Keratinocyte (primary cell): ENCODE data around the gene GRIK4. TPM values are rescaled to one million over a fixed set of nuclear protein-coding genes. Genes with fewer than 3 reads are reported as not detected.

Experiments
- DNase-seq: peaks from one replicate; pipeline ENCODE4 v3.0.0-alpha.2; 2011; ENCODE audit warnings: low read depth, missing footprints, low spot score
- FAIRE-seq: peaks from 2 replicates; lab custom pipeline; 2011; peaks lifted over from hg19 to GRCh38; lab: Jason Lieb, UNC
- H2AFZ ChIP-seq: 2 replicates; pipeline ENCODE4 v1.6.0; 2012; ENCODE audit warnings: low read length, control low read depth, inconsistent platforms; ENCODE audit not compliant: control insufficient read depth
- H3K27ac ChIP-seq: 2 replicates; pipeline ENCODE4 v1.5.1; 2011; ENCODE audit warnings: low read length; ENCODE audit not compliant: control insufficient read depth, insufficient read depth
- H3K27me3 ChIP-seq: 3 replicates; pipeline ENCODE4 v1.6.0; 2011; ENCODE audit warnings: low read length; ENCODE audit not compliant: control insufficient read depth, insufficient read depth; ENCODE audit errors: extremely low read depth
- H3K36me3 ChIP-seq, 2 experiments: 2 replicates in 1 of 2; 3 replicates in 1 of 2; pipeline ENCODE4 v1.5.1; 2011; ENCODE audit warnings: low read length in 2 of 2, mild to moderate bottlenecking in 1 of 2; ENCODE audit not compliant: control insufficient read depth in 2 of 2, insufficient read depth in 2 of 2; ENCODE audit errors: extremely low read depth in 1 of 2
- H3K4me1 ChIP-seq: 3 replicates; pipeline ENCODE4 v1.5.1; 2011; ENCODE audit warnings: low read length; ENCODE audit not compliant: control insufficient read depth, insufficient read depth; ENCODE audit errors: extremely low read depth
- H3K4me2 ChIP-seq: 3 replicates; pipeline ENCODE4 v1.6.0; 2011; ENCODE audit warnings: low read depth, low read length; ENCODE audit not compliant: control insufficient read depth, insufficient read depth; ENCODE audit errors: extremely low read depth
- H3K4me3 ChIP-seq, 3 experiments: fragments of 200-600 bp in 1 of 3; sonication (generic) in 1 of 3; 2 replicates in 2 of 3; 3 replicates in 1 of 3; pipeline ENCODE4 v1.5.1; 2011 to 2016; ENCODE audit warnings: low read length in 3 of 3, mild to moderate bottlenecking in 3 of 3, control low read depth in 2 of 3, inconsistent platforms in 1 of 3, low read depth in 1 of 3, mixed read lengths in 1 of 3, mixed run types in 1 of 3, moderate library complexity in 1 of 3; ENCODE audit not compliant: control insufficient read depth in 2 of 3, insufficient read depth in 2 of 3; ENCODE audit errors: extremely low read depth in 1 of 3
- H3K79me2 ChIP-seq: 2 replicates; pipeline ENCODE4 v1.6.0; 2012; ENCODE audit warnings: low read length; ENCODE audit not compliant: control insufficient read depth, insufficient read depth
- H3K9ac ChIP-seq: 3 replicates; pipeline ENCODE4 v1.6.0; 2011; ENCODE audit warnings: low read length; ENCODE audit not compliant: control insufficient read depth, insufficient read depth; ENCODE audit errors: extremely low read depth
- H3K9me1 ChIP-seq: 3 replicates; pipeline ENCODE4 v1.6.0; 2011; ENCODE audit warnings: low read length; ENCODE audit not compliant: control insufficient read depth, insufficient read depth; ENCODE audit errors: extremely low read depth
- H3K9me3 ChIP-seq: 2 replicates; pipeline ENCODE4 v1.5.1; 2012; ENCODE audit warnings: low read depth, low read length; ENCODE audit not compliant: control insufficient read depth
- H4K20me1 ChIP-seq: 3 replicates; pipeline ENCODE4 v1.6.0; 2011; ENCODE audit warnings: low read length; ENCODE audit not compliant: control insufficient read depth, insufficient read depth; ENCODE audit errors: extremely low read depth
- EZH2 ChIP-seq: IDR thresholded peaks from one replicate; pipeline ENCODE4 v1.6.1; 2012; ENCODE audit warnings: inconsistent platforms, mild to moderate bottlenecking, low read length, moderate library complexity
- dilution Hi-C: fragments of 300-500 bp; cut with MboI; formaldehyde crosslinking; loops from one replicate; pipeline ENCODE4 v1.7.0; 2020; ENCODE audit warnings: low sequenced_read_pairs; ENCODE audit not compliant: extremely low pct_ligation_motif_present
- polyA plus RNA-seq, 5 experiments: library from polyadenylated mRNA; depleted of rRNA in 3 of 5; stranded (reverse) in 3 of 5; stranded (forward) in 1 of 5; unstranded in 1 of 5; fragments of >200 nt; gene quantifications; 1 replicate in 1 of 5; 2 replicates in 3 of 5; 3 replicates in 1 of 5; pipeline versions ENCODE4 v1.2.1 to v1.2.3, GENCODE V29; 2011 to 2012; ENCODE audit warnings: missing spikeins in 2 of 5, low read depth in 1 of 5, low replicate concordance in 1 of 5
- TF ChIP-seq, protein P1 (sequence below), 3 experiments: IDR thresholded peaks in 1 of 3; conservative IDR thresholded peaks in 1 of 3; optimal IDR thresholded peaks in 1 of 3; 2 replicates in 2 of 3; 3 replicates in 1 of 3; pipeline versions ENCODE3 to v1.5.1; 2011; ENCODE audit warnings: low read length in 3 of 3, mild to moderate bottlenecking in 3 of 3, moderate library complexity in 2 of 3, control low read depth in 1 of 3, inconsistent platforms in 1 of 3; ENCODE audit not compliant: insufficient read depth in 2 of 3; ENCODE audit errors: extremely low read depth in 1 of 3

Gene GRIK4
- polyA plus RNA-seq, 1 donor (not counting 4 experiments of a cell fraction or from before 2014, with no cell fraction given) = not detected

DNA sequence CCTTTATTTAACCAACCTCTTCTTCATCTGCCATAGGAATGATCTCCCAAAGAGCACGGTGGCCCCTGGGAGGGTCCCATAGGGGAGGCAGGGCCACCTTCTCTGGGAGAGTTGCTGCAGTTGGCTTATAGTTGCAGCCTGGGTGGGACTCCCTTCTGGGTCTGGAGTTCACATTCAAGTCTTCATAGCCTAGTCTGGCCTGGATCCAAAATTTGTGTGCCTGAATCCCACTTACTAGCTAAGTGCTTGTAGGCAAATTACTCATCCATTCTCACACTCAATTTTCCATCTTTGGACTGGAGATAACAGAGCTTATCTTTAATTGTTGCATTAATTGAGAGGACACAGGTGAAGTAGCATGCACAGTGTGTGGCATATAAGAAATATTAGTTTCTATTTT is 163.6 kb downstream of the GRIK4 start:
- Histone ChIP-seq H4K20me1 (no peaks in the 10 kb centered on the region), H3K4me1 (no peaks in the 10 kb centered on the region), H3K9ac (no peak overlapping the region), H3K4me3 (no peak overlapping the region), H3K27ac (no peak overlapping the region), H3K27me3 (peaks cover 4% of the 10 kb centered on the region), H3K9me3 (no peaks in the 10 kb centered on the region), H3K79me2 (no peaks in the 10 kb centered on the region), H3K36me3 (no peaks in the 10 kb centered on the region), H2AFZ (no peak overlapping the region), H3K9me1 (no peaks in the 10 kb centered on the region), H3K4me2 (no peak overlapping the region)
- dilution Hi-C loops = no loop called here
- no peak for FAIRE-seq
- no peak for DNase-seq
- TF ChIP-seq EZH2 = no peak
- TF ChIP-seq, protein P1, sequence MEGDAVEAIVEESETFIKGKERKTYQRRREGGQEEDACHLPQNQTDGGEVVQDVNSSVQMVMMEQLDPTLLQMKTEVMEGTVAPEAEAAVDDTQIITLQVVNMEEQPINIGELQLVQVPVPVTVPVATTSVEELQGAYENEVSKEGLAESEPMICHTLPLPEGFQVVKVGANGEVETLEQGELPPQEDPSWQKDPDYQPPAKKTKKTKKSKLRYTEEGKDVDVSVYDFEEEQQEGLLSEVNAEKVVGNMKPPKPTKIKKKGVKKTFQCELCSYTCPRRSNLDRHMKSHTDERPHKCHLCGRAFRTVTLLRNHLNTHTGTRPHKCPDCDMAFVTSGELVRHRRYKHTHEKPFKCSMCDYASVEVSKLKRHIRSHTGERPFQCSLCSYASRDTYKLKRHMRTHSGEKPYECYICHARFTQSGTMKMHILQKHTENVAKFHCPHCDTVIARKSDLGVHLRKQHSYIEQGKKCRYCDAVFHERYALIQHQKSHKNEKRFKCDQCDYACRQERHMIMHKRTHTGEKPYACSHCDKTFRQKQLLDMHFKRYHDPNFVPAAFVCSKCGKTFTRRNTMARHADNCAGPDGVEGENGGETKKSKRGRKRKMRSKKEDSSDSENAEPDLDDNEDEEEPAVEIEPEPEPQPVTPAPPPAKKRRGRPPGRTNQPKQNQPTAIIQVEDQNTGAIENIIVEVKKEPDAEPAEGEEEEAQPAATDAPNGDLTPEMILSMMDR (optimal IDR thresholded peaks at IDR 0.05 in 1 of 3, IDR thresholded peaks at IDR 0.05 in 1 of 3, conservative IDR thresholded peaks at IDR 0.05 in 1 of 3; ENCODE audit: extremely low read depth in 1 of 3, insufficient read depth in 2 of 3, low read length in 3 of 3) = no peak

DNA sequence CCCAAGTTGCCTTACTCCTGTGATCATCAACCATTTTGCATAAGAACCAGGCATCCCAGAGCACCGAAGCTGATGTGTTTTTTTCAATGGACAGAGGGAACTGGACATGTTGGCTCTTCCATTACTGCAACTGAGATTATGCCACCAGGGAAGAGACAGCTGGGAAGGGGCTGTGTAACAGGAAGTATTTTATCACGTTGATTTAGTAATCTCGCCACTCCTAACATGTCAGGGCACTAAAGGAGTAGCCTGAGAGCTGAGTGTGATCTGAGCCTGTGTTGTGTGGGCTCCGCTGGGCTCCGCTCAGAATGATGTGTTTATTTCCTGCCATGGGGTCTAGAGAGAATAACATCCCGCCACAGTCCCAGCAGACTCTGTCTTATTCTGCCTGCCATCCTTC is 165.4 kb downstream of the GRIK4 start:
- Histone ChIP-seq H3K9me3 (no peaks in the 10 kb centered on the region), H3K9ac (no peak overlapping the region), H3K4me1 (no peaks in the 10 kb centered on the region), H3K4me2 (no peak overlapping the region), H3K9me1 (no peaks in the 10 kb centered on the region), H3K79me2 (no peaks in the 10 kb centered on the region), H3K36me3 (no peaks in the 10 kb centered on the region), H3K27ac (no peak overlapping the region), H2AFZ (no peak overlapping the region), H4K20me1 (no peaks in the 10 kb centered on the region), H3K27me3 (peaks cover 4% of the 10 kb centered on the region), H3K4me3 (no peak overlapping the region)
- no peak for DNase-seq
- dilution Hi-C loops = no loop called here
- TF ChIP-seq, protein P1 (optimal IDR thresholded peaks at IDR 0.05 in 1 of 3, IDR thresholded peaks at IDR 0.05 in 1 of 3, conservative IDR thresholded peaks at IDR 0.05 in 1 of 3; ENCODE audit: extremely low read depth in 1 of 3, insufficient read depth in 2 of 3, low read length in 3 of 3) = no peak
- no peak for TF ChIP-seq EZH2
- FAIRE-seq = no peak
